ENCODE results near the gene GUCD1. TPM values are rescaled to one million over a fixed set of nuclear protein-coding genes. Genes with fewer than 3 reads are reported as not detected.

GUCD1 gene
- total and polyA plus RNA-seq, 2 of the 13 experiments (the other 11 are each of a cell fraction or from before 2014, with no cell fraction given) = 128 to 245 TPM

DNA sequence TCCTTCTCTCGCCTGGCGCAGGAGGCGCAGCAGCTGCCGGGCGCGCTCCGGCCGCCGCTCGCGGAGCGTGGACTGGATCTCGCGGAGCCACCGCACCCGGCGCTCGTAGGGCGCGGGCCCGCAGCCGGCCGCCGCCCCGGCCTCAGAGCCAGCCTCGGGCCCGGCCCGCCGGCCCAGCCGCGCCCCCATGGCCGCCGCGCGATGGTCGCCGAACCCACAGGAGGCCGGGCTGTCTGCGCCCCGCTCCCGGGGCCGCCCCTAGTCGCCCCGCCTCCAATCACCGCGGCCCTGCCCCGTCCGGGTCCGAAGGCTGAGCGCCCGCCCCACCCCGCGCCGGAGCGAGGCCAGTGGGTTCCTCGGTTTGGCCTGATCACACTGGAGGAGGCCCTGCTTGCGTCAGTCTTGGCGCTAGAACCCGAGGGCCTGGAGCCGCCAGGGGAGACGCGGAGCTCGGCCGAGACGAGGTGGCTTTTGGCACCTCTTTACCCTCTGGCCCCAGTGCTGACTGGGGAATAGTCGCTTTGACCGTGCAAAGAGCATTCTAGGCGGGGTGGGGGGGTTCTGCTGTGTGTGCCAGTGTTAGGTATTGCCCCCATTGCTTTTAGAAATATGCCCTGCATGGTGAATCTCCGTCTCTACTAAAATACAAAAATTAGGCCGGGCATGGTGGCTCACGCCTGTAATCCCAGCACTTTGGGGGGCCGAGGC is 38.1 kb upstream of the GUCD1 start, which contains the start of gene LRRC75B (continued):
- TF ChIP-seq PRPF4 (IDR thresholded peaks at IDR 0.05; ENCODE audit: low read depth, low read length, poor library complexity, severe bottlenecking) (no peak), TBX2 (CRISPR knock-in tag; IDR thresholded peaks at IDR 0.05; ENCODE audit: borderline replicate concordance) (no peak), ZNF547 (CRISPR knock-in tag; IDR thresholded peaks at IDR 0.05) (no peak; the same call in none of the 2 replicates), ATF7 (IDR thresholded peaks at IDR 0.05) (no peak), ATF7 (CRISPR knock-in tag; IDR thresholded peaks at IDR 0.05) (no peak), RFXAP (CRISPR knock-in tag; IDR thresholded peaks at IDR 0.05; ENCODE audit: borderline replicate concordance) (peak; percentile 40), ZKSCAN1 (IDR thresholded peaks at IDR 0.05; ENCODE audit: low read length) (no peak), ZBTB20 (CRISPR knock-in tag; IDR thresholded peaks at IDR 0.05; ENCODE audit: borderline replicate concordance, low read depth) (no peak), RXRB (CRISPR knock-in tag; IDR thresholded peaks at IDR 0.05; ENCODE audit: borderline replicate concordance) (peak; percentile 48), ZNF367 (CRISPR knock-in tag; IDR thresholded peaks at IDR 0.05; ENCODE audit: borderline replicate concordance) (no peak), GPBP1L1 (CRISPR knock-in tag; IDR thresholded peaks at IDR 0.05) (no peak), FOXK2 (IDR thresholded peaks at IDR 0.05) (no peak), ZSCAN20 (CRISPR knock-in tag; IDR thresholded peaks at IDR 0.05; ENCODE audit: borderline replicate concordance) (no peak; the same call in 1 of the 2 replicates), SNAPC5 (CRISPR knock-in tag; IDR thresholded peaks at IDR 0.05; ENCODE audit: borderline replicate concordance) (no peak)
- TF ChIP-seq, protein P1, sequence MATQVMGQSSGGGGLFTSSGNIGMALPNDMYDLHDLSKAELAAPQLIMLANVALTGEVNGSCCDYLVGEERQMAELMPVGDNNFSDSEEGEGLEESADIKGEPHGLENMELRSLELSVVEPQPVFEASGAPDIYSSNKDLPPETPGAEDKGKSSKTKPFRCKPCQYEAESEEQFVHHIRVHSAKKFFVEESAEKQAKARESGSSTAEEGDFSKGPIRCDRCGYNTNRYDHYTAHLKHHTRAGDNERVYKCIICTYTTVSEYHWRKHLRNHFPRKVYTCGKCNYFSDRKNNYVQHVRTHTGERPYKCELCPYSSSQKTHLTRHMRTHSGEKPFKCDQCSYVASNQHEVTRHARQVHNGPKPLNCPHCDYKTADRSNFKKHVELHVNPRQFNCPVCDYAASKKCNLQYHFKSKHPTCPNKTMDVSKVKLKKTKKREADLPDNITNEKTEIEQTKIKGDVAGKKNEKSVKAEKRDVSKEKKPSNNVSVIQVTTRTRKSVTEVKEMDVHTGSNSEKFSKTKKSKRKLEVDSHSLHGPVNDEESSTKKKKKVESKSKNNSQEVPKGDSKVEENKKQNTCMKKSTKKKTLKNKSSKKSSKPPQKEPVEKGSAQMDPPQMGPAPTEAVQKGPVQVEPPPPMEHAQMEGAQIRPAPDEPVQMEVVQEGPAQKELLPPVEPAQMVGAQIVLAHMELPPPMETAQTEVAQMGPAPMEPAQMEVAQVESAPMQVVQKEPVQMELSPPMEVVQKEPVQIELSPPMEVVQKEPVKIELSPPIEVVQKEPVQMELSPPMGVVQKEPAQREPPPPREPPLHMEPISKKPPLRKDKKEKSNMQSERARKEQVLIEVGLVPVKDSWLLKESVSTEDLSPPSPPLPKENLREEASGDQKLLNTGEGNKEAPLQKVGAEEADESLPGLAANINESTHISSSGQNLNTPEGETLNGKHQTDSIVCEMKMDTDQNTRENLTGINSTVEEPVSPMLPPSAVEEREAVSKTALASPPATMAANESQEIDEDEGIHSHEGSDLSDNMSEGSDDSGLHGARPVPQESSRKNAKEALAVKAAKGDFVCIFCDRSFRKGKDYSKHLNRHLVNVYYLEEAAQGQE (IDR thresholded peaks at IDR 0.05; ENCODE audit: borderline replicate concordance in 1 of 2, low read depth in 1 of 2, low read length in 2 of 2) = 0 out of 4 replicates have a peak, but pooled peaks of 1 of the 2 experiments have one; percentile 38
- TF ChIP-seq, protein P2, sequence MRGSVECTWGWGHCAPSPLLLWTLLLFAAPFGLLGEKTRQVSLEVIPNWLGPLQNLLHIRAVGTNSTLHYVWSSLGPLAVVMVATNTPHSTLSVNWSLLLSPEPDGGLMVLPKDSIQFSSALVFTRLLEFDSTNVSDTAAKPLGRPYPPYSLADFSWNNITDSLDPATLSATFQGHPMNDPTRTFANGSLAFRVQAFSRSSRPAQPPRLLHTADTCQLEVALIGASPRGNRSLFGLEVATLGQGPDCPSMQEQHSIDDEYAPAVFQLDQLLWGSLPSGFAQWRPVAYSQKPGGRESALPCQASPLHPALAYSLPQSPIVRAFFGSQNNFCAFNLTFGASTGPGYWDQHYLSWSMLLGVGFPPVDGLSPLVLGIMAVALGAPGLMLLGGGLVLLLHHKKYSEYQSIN (CRISPR knock-in tag; IDR thresholded peaks at IDR 0.05; ENCODE audit: borderline replicate concordance) = no peak
- TF ChIP-seq, protein P3, sequence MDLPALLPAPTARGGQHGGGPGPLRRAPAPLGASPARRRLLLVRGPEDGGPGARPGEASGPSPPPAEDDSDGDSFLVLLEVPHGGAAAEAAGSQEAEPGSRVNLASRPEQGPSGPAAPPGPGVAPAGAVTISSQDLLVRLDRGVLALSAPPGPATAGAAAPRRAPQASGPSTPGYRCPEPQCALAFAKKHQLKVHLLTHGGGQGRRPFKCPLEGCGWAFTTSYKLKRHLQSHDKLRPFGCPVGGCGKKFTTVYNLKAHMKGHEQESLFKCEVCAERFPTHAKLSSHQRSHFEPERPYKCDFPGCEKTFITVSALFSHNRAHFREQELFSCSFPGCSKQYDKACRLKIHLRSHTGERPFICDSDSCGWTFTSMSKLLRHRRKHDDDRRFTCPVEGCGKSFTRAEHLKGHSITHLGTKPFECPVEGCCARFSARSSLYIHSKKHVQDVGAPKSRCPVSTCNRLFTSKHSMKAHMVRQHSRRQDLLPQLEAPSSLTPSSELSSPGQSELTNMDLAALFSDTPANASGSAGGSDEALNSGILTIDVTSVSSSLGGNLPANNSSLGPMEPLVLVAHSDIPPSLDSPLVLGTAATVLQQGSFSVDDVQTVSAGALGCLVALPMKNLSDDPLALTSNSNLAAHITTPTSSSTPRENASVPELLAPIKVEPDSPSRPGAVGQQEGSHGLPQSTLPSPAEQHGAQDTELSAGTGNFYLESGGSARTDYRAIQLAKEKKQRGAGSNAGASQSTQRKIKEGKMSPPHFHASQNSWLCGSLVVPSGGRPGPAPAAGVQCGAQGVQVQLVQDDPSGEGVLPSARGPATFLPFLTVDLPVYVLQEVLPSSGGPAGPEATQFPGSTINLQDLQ (CRISPR knock-in tag; IDR thresholded peaks at IDR 0.05) = no peak
- TF ChIP-seq, protein P4, sequence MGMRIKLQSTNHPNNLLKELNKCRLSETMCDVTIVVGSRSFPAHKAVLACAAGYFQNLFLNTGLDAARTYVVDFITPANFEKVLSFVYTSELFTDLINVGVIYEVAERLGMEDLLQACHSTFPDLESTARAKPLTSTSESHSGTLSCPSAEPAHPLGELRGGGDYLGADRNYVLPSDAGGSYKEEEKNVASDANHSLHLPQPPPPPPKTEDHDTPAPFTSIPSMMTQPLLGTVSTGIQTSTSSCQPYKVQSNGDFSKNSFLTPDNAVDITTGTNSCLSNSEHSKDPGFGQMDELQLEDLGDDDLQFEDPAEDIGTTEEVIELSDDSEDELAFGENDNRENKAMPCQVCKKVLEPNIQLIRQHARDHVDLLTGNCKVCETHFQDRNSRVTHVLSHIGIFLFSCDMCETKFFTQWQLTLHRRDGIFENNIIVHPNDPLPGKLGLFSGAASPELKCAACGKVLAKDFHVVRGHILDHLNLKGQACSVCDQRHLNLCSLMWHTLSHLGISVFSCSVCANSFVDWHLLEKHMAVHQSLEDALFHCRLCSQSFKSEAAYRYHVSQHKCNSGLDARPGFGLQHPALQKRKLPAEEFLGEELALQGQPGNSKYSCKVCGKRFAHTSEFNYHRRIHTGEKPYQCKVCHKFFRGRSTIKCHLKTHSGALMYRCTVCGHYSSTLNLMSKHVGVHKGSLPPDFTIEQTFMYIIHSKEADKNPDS (CRISPR knock-in tag; IDR thresholded peaks at IDR 0.05) = no peak
